Upper lobe of left lung (tissue), 6 donors: ENCODE measurements around the gene GPX1. TPM values are rescaled to one million over a fixed set of nuclear protein-coding genes. Genes with fewer than 3 reads are reported as not detected.

Experiments used
- ATAC-seq, 2 donors: fragments of 200-7000 bp; cut with Tn5 transposase; one replicate each; pipeline ENCODE4 v1.9.1; 2022; ENCODE audit warnings: mild to moderate bottlenecking in 2 of 2, moderate library complexity in 2 of 2; ENCODE audit not compliant: low FRiP score in 2 of 2
- DNase-seq, 2 donors: peaks; one replicate each; pipeline ENCODE4 v3.0.0-alpha.2; 2019 to 2020
- H3K27ac ChIP-seq, 4 donors: fragments of 200-600 bp; sonication (generic); one replicate each; pipeline ENCODE4 v1.5.1; 2016 to 2019
- H3K27me3 ChIP-seq, 4 donors: fragments of 200-600 bp; sonication (generic); one replicate each; pipeline ENCODE4 v1.5.1; 2017 to 2019
- H3K36me3 ChIP-seq, 4 donors: fragments of 200-600 bp; sonication (generic); one replicate each; pipeline ENCODE4 v1.5.1; 2016 to 2019
- H3K4me1 ChIP-seq, 4 donors: fragments of 200-600 bp; sonication (generic); one replicate each; pipeline ENCODE4 v1.5.1; 2018 to 2019
- H3K4me3 ChIP-seq, 4 donors: fragments of 200-600 bp; sonication (generic); one replicate each; pipeline ENCODE4 v1.5.1; 2017 to 2019; ENCODE audit warnings: mild to moderate bottlenecking in 2 of 4, moderate library complexity in 1 of 4
- H3K9me3 ChIP-seq, 4 donors: fragments of 200-600 bp; sonication (generic); one replicate each; pipeline ENCODE4 v1.5.1; 2018 to 2019
- CTCF ChIP-seq, 6 experiments: fragments of 450-650 bp in 4 of 6; fragments of 200-600 bp in 2 of 6; sonication (generic) in 2 of 6; IDR thresholded peaks; one replicate each; pipeline ENCODE4 v1.5.1; 2016 to 2019; ENCODE audit warnings: antibody characterized with exemption in 6 of 6
- EP300 ChIP-seq, 4 donors: sonication (generic); formaldehyde crosslinking; IDR thresholded peaks; one replicate each; pipeline ENCODE4 v1.5.1; 2017; ENCODE audit warnings: antibody characterized with exemption in 4 of 4, control low read depth in 2 of 4
- POLR2A ChIP-seq, 4 donors: fragments of 450-650 bp; IDR thresholded peaks; one replicate each; pipeline ENCODE4 v1.5.1; 2016 to 2017; ENCODE audit warnings: antibody characterized with exemption in 4 of 4, mild to moderate bottlenecking in 2 of 4
- POLR2AphosphoS5 ChIP-seq, 2 donors: sonication (generic); formaldehyde crosslinking; IDR thresholded peaks; one replicate each; pipeline ENCODE4 v1.5.1; 2017; ENCODE audit warnings: antibody characterized with exemption in 2 of 2
- WGBS, 2 donors: methylation state at CpG; one replicate each; pipeline ENCODE4 v1.1.5; 2017 to 2018; 5-methylcytosine and 5-hydroxymethylcytosine counted together
- total RNA-seq, 6 donors: library from RNA; depleted of rRNA in 4 of 6; stranded (reverse); fragments of >200 nt in 4 of 6; gene quantifications; one replicate each; pipeline versions ENCODE4 v1.1.0 to v1.2.1, GENCODE V29; 2016 to 2021
- donor health status: DM: no; HTN: no; CAD: no; lungs with moderate emphysema.
- donor health status: DM: no; HTN: yes; CAD: no; lungs with severe emphysema.

GPX1 gene
- total RNA-seq, 6 donors from 2014 or later: 174 to 603 (median 445) TPM

GRCh38 chr3:49387721-49388120 is 29.6 kb upstream of the GPX1 start:
- H3K4me3 ChIP-seq: no peak overlapping the region
- peak overlapping the region in 2 of 4 donors; percentile 7 to 30 for H3K27ac ChIP-seq
- DNase-seq: no peak
- no peak for ATAC-seq
- WGBS, 2 donors: 100% methylated on average over 2 of the region's 2 CpGs
- no peak for TF ChIP-seq POLR2A (IDR thresholded peaks at IDR 0.05)
- no peak for TF ChIP-seq POLR2AphosphoS5 (IDR thresholded peaks at IDR 0.05)
- TF ChIP-seq CTCF (IDR thresholded peaks at IDR 0.05): no peak
- TF ChIP-seq EP300 (IDR thresholded peaks at IDR 0.05): no peak
- H3K4me1 ChIP-seq: peaks cover 38 to 91% (median 61%) of the 10 kb centered on the region in 4 donors
- H3K27me3 ChIP-seq: no peaks in the 10 kb centered on the region
- peaks cover 0 to 6% (median 0%) of the 10 kb centered on the region in 4 donors for H3K36me3 ChIP-seq
- H3K9me3 ChIP-seq: no peaks in the 10 kb centered on the region

GRCh38 chr3:49386056-49386756 is 28.1 kb upstream of the GPX1 start:
- 44 to 49% methylated on average over 11 of the region's 11 CpGs for WGBS, 2 donors
- H3K4me1 ChIP-seq: peaks cover 38 to 88% (median 56%) of the 10 kb centered on the region in 4 donors
- ATAC-seq: peak in 1 of 2 donors; percentile 71
- H3K9me3 ChIP-seq: no peaks in the 10 kb centered on the region
- TF ChIP-seq POLR2AphosphoS5 (IDR thresholded peaks at IDR 0.05) (no peak), EP300 (IDR thresholded peaks at IDR 0.05) (no peak), CTCF (IDR thresholded peaks at IDR 0.05) (no peak), POLR2A (IDR thresholded peaks at IDR 0.05) (no peak)
- no peak overlapping the region for H3K4me3 ChIP-seq
- peak overlapping the region; percentile 43 to 71 (median 54) for H3K27ac ChIP-seq
- H3K27me3 ChIP-seq: no peaks in the 10 kb centered on the region
- H3K36me3 ChIP-seq: peaks cover 0 to 6% (median 0%) of the 10 kb centered on the region in 4 donors
- DNase-seq: no peak

- no peak for ATAC-seq
- Histone ChIP-seq H3K4me3 (no peak overlapping the region), H3K27me3 (no peaks in the 10 kb centered on the region), H3K9me3 (no peaks in the 10 kb centered on the region), H3K27ac (peak overlapping the region in 2 of 4 donors; percentile 55 to 71), H3K4me1 (peaks cover 38 to 85% (median 56%) of the 10 kb centered on the region in 4 donors), H3K36me3 (peaks cover 0 to 6% (median 0%) of the 10 kb centered on the region in 4 donors)
- DNase-seq: no peak
- WGBS, 2 donors: 81 to 96% methylated on average over 1 of the region's 1 CpG
- TF ChIP-seq POLR2A (IDR thresholded peaks at IDR 0.05): no peak
- no peak for TF ChIP-seq EP300 (IDR thresholded peaks at IDR 0.05)
- TF ChIP-seq POLR2AphosphoS5 (IDR thresholded peaks at IDR 0.05): no peak
- TF ChIP-seq CTCF (IDR thresholded peaks at IDR 0.05): no peak
Observed at GRCh38 chr3:49385617-49386016, 27.5 kb upstream of the GPX1 start.

GRCh38 chr3:49383387-49383786 is 25.2 kb upstream of the GPX1 start:
- WGBS, 2 donors: 66 to 73% methylated on average over 5 of the region's 5 CpGs
- H3K27ac ChIP-seq: no peak overlapping the region
- H3K9me3 ChIP-seq: no peaks in the 10 kb centered on the region
- no peak overlapping the region for H3K4me3 ChIP-seq
- H3K27me3 ChIP-seq: no peaks in the 10 kb centered on the region
- ATAC-seq (no peak), DNase-seq (no peak)
- H3K36me3 ChIP-seq: peaks cover 0 to 6% (median 0%) of the 10 kb centered on the region in 4 donors
- TF ChIP-seq CTCF (IDR thresholded peaks at IDR 0.05): no peak
- no peak for TF ChIP-seq EP300 (IDR thresholded peaks at IDR 0.05)
- TF ChIP-seq POLR2AphosphoS5 (IDR thresholded peaks at IDR 0.05): no peak
- no peak for TF ChIP-seq POLR2A (IDR thresholded peaks at IDR 0.05)
- H3K4me1 ChIP-seq: peaks cover 40 to 79% (median 54%) of the 10 kb centered on the region in 4 donors
